ENCODE results near the gene HOXA13. TPM values are rescaled to one million over a fixed set of nuclear protein-coding genes. Genes with fewer than 3 reads are reported as not detected.

Gene HOXA13
- total and polyA plus RNA-seq, 10 of the 15 experiments (the other 5 are each of a cell fraction or from before 2014, with no cell fraction given) = not detected

DNA sequence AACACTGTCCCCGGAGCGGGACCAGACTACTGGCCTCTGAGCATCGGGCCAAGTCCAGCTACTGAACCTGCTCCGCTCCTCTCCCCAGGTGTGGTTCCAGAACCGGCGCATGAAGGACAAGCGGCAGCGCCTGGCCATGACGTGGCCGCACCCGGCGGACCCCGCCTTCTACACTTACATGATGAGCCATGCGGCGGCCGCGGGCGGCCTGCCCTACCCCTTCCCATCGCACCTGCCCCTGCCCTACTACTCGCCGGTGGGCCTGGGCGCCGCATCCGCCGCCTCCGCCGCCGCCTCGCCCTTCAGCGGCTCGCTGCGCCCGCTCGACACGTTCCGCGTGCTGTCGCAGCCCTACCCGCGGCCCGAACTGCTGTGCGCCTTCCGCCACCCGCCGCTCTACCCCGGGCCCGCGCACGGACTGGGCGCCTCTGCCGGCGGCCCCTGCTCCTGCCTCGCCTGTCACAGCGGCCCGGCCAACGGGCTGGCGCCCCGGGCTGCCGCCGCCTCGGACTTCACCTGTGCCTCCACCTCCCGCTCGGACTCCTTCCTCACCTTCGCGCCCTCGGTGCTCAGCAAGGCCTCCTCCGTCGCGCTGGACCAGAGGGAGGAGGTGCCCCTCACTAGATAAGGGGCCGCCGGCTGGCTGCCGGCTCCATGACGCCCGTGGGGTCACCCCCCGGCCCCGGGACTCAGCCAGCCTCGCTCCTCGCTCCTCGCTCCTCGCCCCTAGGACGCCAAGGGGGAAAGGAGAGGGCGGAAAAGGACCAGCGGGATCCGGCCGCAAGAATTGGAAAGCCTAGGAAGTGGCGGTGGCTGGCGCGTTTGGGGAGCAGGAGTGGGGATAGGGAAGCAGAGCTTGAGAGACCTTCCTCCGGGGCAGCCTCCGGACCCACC, 46.2 kb upstream of the HOXA13 start:
- H3K27ac ChIP-seq (ENCODE audit: control insufficient read depth, insufficient read depth) = no peak overlapping the region
- ChIA-PET RAD21 (ENCODE audit: unreplicated experiment) (no interaction called here), CTCF (no interaction called here), POLR2A (no interaction called here), SMC1A (ENCODE audit: uncharacterized antibody, unreplicated experiment) (no interaction called here)
- intact Hi-C loops (cut with micrococcal nuclease; ENCODE audit: unreplicated experiment) (no loop called here), in situ Hi-C loops (cut with MboI) (no loop called here)
- no peak overlapping the region for H3K4me3 ChIP-seq
- H3K36me3 ChIP-seq (ENCODE audit: control insufficient read depth in 2 of 2, insufficient read depth in 2 of 2, low read length in 1 of 2) = no peaks in the 10 kb centered on the region
- H3K9me3 ChIP-seq (replicated peaks; ENCODE audit: control insufficient read depth, insufficient read depth, low read length) = no peaks in the 10 kb centered on the region; the same call in 2 of the 3 replicates
- WGBS (ENCODE audit: insufficient coverage, insufficient replicate concordance, low lambda C conversion rate, missing lambda C conversion rate) = 24% methylated on average over 61 of the region's 90 CpGs
- no peak overlapping the region for H3K9ac ChIP-seq (ENCODE audit: control insufficient read depth, insufficient read depth, low read length)
- H2AFZ ChIP-seq (ENCODE audit: control insufficient read depth, low read depth, low read length) = no peak overlapping the region
- no peaks in the 10 kb centered on the region for H3K79me2 ChIP-seq (ENCODE audit: control insufficient read depth, insufficient read depth, low read length)
- FAIRE-seq (no peak), ATAC-seq (no peak), DNase-seq (ENCODE audit: low read depth, low spot score) (no peak)
- H3K4me2 ChIP-seq (ENCODE audit: control insufficient read depth, insufficient read depth) = no peak overlapping the region
- TF ChIP-seq SUZ12 (IDR thresholded peaks at IDR 0.05; ENCODE audit: unreplicated experiment) (peak; percentile 82), RBBP5 (conservative IDR thresholded peaks at IDR 0.05) (no peak)
- no peaks in the 10 kb centered on the region for H4K20me1 ChIP-seq (ENCODE audit: control insufficient read depth, insufficient read depth)
- no peaks in the 10 kb centered on the region for H3K4me1 ChIP-seq (ENCODE audit: control insufficient read depth, insufficient read depth, low read length)
- peaks cover 24 to 33% of the 10 kb centered on the region in 2 experiments for H3K27me3 ChIP-seq (replicated peaks in 1 of 2; ENCODE audit: control insufficient read depth in 2 of 2, insufficient read depth in 2 of 2, low read length in 1 of 2)
- no TSS peak for BruUV-seq (replicated peaks)

DNA sequence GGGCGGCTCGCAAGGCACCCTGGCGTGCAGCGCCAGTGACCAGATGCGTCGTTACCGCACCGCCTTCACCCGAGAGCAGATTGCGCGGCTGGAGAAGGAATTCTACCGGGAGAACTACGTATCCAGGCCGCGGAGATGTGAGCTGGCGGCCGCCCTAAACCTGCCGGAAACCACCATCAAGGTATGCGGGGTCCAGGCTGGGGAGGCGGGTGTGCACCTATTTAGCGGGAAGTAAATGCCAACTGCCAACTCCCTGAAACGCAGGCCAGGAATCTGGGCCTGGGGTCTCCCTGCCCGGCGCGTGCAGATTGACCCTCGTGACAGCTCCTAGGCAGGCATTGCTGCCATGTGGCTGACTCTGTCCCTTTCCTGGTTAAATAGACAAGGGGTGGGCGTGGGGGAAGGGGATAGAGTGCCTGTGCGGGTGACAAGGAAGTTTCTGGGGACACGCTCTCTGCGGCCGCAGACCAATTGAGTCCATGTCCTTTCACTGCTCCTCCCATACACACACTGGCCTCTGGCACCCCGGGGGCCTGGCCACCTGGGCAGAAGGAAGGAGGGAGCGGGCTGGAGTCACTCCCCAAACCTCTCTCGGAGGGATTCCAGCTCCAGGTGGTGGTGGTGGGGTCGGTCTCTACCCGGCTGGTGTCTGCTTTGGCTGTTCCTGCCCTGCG, 45.4 kb upstream of the HOXA13 start:
- Histone ChIP-seq H3K27me3 (replicated peaks in 1 of 2; ENCODE audit: control insufficient read depth in 2 of 2, insufficient read depth in 2 of 2, low read length in 1 of 2) (peaks cover 27 to 28% of the 10 kb centered on the region in 2 experiments), H3K27ac (ENCODE audit: control insufficient read depth, insufficient read depth) (no peak overlapping the region), H3K4me3 (no peak overlapping the region), H3K4me2 (ENCODE audit: control insufficient read depth, insufficient read depth) (no peak overlapping the region), H4K20me1 (ENCODE audit: control insufficient read depth, insufficient read depth) (no peaks in the 10 kb centered on the region), H3K9ac (ENCODE audit: control insufficient read depth, insufficient read depth, low read length) (no peak overlapping the region), H2AFZ (ENCODE audit: control insufficient read depth, low read depth, low read length) (no peak overlapping the region), H3K4me1 (ENCODE audit: control insufficient read depth, insufficient read depth, low read length) (no peaks in the 10 kb centered on the region), H3K79me2 (ENCODE audit: control insufficient read depth, insufficient read depth, low read length) (no peaks in the 10 kb centered on the region), H3K36me3 (ENCODE audit: control insufficient read depth in 2 of 2, insufficient read depth in 2 of 2, low read length in 1 of 2) (no peaks in the 10 kb centered on the region), H3K9me3 (replicated peaks; ENCODE audit: control insufficient read depth, insufficient read depth, low read length) (no peaks in the 10 kb centered on the region; the same call in 2 of the 3 replicates)
- no TSS peak for BruUV-seq (replicated peaks)
- TF ChIP-seq CBX5 (IDR thresholded peaks at IDR 0.05; ENCODE audit: low read depth) = no peak
- TF ChIP-seq SMARCA5 (IDR thresholded peaks at IDR 0.05) = no peak
- TF ChIP-seq ZBED1 (IDR thresholded peaks at IDR 0.05; ENCODE audit: borderline replicate concordance) = no peak
- TF ChIP-seq, protein P1, sequence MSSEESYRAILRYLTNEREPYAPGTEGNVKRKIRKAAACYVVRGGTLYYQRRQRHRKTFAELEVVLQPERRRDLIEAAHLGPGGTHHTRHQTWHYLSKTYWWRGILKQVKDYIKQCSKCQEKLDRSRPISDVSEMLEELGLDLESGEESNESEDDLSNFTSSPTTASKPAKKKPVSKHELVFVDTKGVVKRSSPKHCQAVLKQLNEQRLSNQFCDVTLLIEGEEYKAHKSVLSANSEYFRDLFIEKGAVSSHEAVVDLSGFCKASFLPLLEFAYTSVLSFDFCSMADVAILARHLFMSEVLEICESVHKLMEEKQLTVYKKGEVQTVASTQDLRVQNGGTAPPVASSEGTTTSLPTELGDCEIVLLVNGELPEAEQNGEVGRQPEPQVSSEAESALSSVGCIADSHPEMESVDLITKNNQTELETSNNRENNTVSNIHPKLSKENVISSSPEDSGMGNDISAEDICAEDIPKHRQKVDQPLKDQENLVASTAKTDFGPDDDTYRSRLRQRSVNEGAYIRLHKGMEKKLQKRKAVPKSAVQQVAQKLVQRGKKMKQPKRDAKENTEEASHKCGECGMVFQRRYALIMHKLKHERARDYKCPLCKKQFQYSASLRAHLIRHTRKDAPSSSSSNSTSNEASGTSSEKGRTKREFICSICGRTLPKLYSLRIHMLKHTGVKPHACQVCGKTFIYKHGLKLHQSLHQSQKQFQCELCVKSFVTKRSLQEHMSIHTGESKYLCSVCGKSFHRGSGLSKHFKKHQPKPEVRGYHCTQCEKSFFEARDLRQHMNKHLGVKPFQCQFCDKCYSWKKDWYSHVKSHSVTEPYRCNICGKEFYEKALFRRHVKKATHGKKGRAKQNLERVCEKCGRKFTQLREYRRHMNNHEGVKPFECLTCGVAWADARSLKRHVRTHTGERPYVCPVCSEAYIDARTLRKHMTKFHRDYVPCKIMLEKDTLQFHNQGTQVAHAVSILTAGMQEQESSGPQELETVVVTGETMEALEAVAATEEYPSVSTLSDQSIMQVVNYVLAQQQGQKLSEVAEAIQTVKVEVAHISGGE (CRISPR knock-in tag; IDR thresholded peaks at IDR 0.05) = no peak
- intact Hi-C loops (cut with micrococcal nuclease; ENCODE audit: unreplicated experiment) = no loop called here
- CTCF ChIA-PET = no interaction called here
- RAD21 ChIA-PET (ENCODE audit: unreplicated experiment) = no interaction called here
- ATAC-seq (no peak), FAIRE-seq (no peak), DNase-seq (ENCODE audit: low read depth, low spot score) (no peak)
- in situ Hi-C loops (cut with MboI) = no loop called here
- POLR2A ChIA-PET = no interaction called here
- 52% methylated on average over 33 of the region's 37 CpGs for WGBS (ENCODE audit: insufficient coverage, insufficient replicate concordance, low lambda C conversion rate, missing lambda C conversion rate)
- SMC1A ChIA-PET (ENCODE audit: uncharacterized antibody, unreplicated experiment) = no interaction called here
